Measurements from ENCODE around the gene DNAL1. TPM values are rescaled to one million over a fixed set of nuclear protein-coding genes. Genes with fewer than 3 reads are reported as not detected.

The DNAL1 gene
- total RNA-seq, 4 donors from 2014 or later, result 5.9 to 11.7 (median 8.1) TPM

DNA sequence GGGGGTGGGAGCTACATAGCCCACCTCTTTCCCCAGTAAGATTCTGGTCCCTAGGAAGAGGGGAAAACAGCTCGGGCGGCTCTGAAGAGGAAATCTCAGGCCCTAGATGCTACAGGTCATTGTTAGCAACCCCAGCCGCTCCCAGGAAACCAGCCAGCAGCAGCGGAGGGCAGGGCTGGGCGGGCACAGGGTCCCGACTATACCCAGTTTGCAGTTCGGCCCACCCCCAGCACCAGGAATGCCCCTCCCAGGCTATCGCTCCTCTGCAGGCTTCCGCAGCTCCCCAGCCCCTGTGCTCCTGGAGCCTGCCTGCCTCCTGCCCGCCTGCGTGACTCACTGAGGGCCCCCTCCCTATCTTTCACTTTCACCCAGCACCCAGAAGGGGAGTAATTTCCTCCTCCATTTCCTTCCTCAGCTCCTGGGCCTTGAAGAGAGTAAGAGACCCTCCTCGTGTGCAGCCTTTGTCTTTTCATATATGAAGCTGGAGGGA, 96.6 kb downstream of the DNAL1 start:
- TF ChIP-seq, protein P1, sequence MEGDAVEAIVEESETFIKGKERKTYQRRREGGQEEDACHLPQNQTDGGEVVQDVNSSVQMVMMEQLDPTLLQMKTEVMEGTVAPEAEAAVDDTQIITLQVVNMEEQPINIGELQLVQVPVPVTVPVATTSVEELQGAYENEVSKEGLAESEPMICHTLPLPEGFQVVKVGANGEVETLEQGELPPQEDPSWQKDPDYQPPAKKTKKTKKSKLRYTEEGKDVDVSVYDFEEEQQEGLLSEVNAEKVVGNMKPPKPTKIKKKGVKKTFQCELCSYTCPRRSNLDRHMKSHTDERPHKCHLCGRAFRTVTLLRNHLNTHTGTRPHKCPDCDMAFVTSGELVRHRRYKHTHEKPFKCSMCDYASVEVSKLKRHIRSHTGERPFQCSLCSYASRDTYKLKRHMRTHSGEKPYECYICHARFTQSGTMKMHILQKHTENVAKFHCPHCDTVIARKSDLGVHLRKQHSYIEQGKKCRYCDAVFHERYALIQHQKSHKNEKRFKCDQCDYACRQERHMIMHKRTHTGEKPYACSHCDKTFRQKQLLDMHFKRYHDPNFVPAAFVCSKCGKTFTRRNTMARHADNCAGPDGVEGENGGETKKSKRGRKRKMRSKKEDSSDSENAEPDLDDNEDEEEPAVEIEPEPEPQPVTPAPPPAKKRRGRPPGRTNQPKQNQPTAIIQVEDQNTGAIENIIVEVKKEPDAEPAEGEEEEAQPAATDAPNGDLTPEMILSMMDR (IDR thresholded peaks at IDR 0.05; ENCODE audit: low read depth), result no peak

DNA sequence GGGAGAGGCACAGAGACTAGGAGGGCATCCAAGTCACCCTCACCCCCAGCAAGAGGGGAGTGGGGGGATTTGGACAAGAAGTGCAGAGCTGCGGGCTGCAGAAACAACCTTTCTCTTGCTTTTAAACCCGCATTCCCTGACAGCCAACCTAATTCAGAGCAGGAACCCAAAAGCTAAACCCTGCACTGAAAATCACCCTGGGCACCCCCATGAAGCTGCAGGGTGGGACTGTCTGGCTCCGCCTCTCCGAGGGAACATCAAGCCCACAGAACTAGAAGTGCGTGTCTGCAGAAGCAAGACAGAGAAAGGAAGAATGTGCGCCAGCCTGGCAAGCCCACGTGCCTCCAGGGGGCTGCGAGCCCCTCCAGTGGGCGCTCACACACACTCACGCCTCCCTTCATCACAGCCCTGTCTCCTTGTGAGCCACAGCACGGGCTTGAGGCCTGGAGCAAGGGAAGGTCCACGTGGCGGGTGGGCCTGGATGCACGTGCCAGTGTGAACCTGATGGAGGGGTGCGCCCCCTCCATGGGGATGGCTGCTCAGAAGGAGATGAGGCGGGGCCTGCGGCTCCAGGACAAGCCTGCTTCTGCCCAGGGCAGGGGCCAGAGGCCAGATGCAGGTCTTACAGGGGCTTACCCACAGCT, 97.2 kb downstream of the DNAL1 start:
- TF ChIP-seq, protein P1 (IDR thresholded peaks at IDR 0.05; ENCODE audit: low read depth), result no peak

DNA sequence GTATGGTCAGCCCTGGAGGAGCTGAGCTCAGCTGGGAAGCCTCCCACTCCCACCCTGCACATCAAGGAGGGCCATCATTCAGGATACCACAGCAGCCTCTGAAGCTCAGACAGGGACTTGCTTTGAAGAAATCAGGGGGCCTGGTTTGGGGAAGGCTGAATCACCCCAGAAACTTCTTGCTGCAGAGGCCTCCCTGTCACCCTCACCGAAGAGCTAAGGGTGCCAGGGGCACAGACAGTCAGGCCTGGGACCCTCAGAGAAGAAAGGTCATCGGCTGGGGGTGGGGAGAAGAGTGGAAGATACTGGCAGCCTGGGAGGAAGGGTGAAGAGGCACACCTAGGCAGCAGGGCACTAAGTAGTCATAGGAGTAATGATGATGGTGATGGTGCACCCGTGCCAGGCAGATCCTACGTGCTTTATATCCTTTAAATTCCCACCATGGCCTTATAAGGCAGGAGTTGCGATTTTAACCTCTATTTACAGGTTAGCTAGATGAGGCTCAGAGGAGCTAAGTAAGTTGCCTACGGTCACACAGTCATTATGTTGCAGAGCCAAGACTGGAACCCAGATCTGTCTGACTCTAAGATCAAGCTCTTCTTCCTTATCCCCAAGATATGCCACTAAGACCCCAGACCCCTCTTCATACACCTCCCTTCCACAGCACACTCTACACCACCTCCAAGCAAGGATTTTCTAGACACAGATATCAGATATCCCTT, 97.9 kb downstream of the DNAL1 start:
- TF ChIP-seq, protein P1 (IDR thresholded peaks at IDR 0.05; ENCODE audit: low read depth), result no peak

DNA sequence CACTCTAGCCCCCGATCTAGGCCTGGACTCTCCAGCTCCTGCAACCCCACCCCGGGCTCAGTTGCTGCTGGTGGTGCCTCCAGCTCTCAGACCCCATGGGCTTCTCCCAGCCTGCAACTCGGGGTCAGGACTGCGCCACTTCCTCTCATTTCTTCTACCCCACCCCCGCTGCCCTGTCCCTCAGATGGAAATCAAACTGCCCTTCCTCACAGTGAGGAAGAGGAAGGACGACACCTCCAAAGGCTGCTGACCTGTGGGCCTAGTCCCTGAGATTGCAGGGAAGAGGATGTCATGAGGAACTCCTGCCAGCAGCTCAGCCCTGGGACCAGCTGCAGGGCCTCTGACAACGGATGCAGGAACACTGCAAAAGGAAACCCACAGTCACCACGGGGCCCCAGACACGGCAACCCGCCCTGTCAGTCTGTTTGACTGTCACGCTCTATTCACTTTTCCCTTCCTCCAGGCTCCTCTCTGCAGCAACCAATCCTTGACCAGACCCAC, 98.7 kb downstream of the DNAL1 start:
- TF ChIP-seq, protein P1 (IDR thresholded peaks at IDR 0.05; ENCODE audit: low read depth), result no peak

DNA sequence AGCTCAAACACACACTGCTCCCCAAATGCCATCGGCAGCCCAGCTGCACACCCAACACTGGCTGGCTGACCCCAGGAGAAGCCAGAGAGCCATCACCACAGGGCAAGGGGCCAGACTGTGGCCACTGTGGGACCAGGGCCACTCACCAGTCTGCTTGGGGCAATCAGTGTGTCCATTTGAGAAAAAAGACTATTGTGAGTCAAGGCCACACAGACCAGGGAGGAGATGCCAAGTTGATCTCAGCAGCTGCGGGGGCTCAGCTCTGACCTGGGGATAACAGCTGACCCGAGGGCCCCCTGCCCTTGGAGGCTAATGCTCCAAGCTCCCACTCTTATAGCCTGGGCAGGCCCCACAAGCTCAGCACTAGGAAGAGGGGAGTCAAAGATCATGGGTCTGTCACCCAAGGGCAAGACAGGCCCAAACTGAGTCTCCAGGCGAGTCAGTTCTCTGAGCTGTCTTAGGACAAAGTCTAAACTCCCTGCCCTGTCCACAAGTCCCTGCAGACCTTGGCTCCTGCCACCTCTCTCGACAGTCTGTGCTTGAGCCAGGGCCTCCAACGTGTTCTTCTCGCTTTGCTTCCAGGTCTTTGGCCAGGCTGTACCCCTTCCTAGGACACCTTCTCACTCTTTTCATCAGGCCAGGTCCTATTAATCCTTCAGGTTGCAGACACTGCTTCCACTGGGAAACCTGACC, 99.5 kb downstream of the DNAL1 start:
- TF ChIP-seq, protein P1 (IDR thresholded peaks at IDR 0.05; ENCODE audit: low read depth), result no peak

DNA sequence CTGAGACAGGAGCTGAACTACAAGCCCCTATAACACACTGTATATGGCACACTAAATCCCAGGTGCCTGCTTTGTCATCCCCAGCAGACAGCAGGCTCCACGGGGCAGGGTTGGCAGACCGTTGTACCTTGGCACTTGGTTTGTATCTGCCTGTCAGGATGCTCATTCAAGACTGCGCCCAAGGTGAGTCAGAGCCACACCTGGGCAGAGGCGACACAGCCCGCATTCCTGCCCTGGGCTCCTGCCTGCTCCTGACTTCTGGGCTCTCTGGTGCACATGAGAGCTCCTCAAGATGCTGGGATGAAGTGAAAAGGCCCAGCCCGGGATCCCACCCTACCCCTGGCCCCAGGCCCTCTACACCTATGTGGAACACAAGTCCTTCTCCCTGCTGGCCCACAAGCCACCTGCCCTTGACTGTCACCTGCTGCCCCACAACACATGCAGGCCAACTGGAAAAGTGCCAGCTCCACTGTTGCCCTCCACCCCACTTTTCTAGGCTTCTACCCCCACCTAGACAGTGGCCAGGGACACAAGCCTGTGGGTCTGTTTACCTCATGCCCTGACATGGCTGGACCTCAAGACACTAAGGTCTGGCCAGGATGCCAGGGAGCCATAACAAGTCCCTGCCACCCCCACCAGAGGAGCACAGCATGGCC, 100.2 kb downstream of the DNAL1 start:
- TF ChIP-seq, protein P1 (IDR thresholded peaks at IDR 0.05; ENCODE audit: low read depth), result no peak
